Measurements from ENCODE around the gene ADCY6. TPM values are rescaled to one million over a fixed set of nuclear protein-coding genes. Genes with fewer than 3 reads are reported as not detected.

ADCY6 gene
- total RNA-seq, 1 donor from 2014 or later: 42.7 TPM

DNA sequence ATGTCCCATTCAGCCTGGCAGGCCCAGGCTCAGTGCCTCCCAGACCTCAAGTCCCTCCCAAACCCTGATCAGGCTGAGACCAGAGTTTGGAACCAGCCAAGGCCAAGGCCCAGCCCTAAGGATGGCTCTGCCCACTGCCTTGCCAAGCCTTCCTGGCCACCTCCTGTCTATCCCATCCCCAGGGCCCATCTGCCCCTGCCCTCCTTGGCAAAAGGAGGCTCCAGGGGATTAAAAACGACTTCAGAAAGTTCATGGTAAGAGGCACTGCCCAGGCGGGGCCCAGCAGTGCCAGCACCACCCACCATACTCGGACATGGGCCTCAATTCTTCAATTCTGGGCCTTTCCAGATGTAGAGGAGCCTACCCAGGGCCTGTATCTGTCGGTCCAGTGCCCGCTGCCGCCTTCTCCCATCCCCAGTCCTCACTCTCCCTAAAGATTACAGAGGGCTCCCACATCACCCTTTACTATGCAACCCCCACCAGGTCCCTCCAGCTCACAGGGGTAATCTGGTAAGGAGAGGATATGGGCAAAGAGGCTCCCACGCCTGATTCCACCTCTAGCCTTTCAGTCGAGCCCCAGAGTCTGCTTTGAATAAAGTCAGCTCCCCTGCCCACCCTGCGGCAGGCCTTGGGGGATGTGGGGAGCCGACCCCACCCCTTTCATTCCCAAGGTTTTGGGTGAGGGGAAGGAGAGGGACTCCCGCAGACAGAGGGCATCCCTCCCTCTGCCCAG, 932 bp downstream of the ADCY6 start:
- Histone ChIP-seq H3K27ac (peak overlapping the region; percentile 90), H3K4me3 (peak overlapping the region; percentile 83), H3K36me3 (peaks cover 3% of the 10 kb centered on the region), H3K9me3 (no peaks in the 10 kb centered on the region), H3K27me3 (ENCODE audit: low read depth) (no peaks in the 10 kb centered on the region), H3K4me1 (peaks cover 19% of the 10 kb centered on the region)
- ATAC-seq (peak; percentile 1 to 6), DNase-seq (no peak)
- intact Hi-C loops (cut with DNase I): no loop called here
- TF ChIP-seq, protein P1, sequence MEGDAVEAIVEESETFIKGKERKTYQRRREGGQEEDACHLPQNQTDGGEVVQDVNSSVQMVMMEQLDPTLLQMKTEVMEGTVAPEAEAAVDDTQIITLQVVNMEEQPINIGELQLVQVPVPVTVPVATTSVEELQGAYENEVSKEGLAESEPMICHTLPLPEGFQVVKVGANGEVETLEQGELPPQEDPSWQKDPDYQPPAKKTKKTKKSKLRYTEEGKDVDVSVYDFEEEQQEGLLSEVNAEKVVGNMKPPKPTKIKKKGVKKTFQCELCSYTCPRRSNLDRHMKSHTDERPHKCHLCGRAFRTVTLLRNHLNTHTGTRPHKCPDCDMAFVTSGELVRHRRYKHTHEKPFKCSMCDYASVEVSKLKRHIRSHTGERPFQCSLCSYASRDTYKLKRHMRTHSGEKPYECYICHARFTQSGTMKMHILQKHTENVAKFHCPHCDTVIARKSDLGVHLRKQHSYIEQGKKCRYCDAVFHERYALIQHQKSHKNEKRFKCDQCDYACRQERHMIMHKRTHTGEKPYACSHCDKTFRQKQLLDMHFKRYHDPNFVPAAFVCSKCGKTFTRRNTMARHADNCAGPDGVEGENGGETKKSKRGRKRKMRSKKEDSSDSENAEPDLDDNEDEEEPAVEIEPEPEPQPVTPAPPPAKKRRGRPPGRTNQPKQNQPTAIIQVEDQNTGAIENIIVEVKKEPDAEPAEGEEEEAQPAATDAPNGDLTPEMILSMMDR (IDR thresholded peaks at IDR 0.05): no peak

DNA sequence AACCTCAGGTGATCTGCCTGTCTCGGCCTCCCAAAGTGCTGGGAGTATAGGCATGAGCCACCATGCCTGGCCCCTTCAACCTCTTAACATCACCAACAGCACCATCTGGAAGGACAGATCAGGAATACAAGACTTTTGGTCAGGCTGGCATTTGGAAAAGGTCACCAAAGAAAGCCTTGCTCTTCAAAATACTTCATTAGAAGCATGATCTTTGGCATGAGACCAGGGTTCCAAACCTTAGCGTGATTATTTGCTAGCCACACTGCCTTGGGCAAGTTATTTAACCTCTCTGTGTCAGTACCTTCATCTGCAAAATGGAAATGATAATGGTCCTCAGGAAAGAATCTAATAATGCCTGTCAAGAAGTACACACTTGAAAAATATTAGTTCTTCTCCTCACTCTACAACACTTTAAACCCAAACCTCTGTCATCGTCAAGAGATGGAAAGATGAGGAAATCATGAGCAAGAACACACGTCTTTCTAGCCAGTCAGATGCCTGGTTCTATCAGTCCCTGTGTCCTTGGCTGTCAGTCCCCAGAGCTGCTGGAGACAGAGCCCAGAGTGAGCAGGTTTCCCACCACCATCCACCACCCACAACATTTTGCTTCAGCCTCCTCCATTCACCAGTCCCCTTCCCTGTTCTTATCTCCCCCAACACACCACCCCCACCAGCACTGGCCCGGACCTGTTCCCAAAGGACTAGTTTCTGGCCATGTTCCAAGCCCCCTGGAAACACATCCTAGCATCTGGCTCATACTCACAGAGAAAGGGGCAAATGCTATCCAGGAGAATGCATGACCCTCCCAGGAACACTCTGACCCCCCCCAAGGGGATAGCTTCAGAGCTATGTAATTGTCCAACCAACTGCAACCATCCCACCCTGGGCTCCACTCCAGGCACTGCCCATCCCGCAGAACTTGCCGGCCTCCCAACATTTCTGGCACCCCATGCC, 2.0 kb downstream of the ADCY6 start:
- no peaks in the 10 kb centered on the region for H3K9me3 ChIP-seq
- TF ChIP-seq, protein P1 (IDR thresholded peaks at IDR 0.05): no peak
- intact Hi-C loops (cut with DNase I): no loop called here
- peaks cover 19% of the 10 kb centered on the region for H3K4me1 ChIP-seq
- peak overlapping the region; percentile 90 for H3K27ac ChIP-seq
- no peaks in the 10 kb centered on the region for H3K27me3 ChIP-seq (ENCODE audit: low read depth)
- no peak for ATAC-seq
- peak overlapping the region; percentile 83 for H3K4me3 ChIP-seq
- H3K36me3 ChIP-seq: peaks cover 8% of the 10 kb centered on the region
- DNase-seq: no peak

DNA sequence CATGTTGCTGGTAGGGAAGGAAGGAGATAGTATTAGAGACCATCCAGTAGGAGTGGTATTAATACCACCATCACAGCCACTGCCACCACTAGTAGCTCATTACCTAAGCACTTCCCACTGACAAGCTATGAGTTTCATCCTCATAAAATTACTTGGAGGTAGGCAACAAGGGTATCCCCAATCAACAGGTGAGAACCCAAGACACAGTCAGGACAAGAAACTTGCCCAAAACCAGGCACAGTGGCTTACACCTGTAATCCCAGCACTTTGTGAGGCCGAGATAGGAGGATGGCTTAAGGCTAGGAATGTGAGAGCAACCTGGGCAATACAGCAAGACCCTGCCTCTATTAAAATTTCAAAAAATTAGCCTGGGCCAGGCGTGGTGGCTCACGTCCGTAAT, 5.5 kb downstream of the ADCY6 start:
- intact Hi-C loops (cut with DNase I): no loop called here
- H3K4me3 ChIP-seq: no peak overlapping the region
- ATAC-seq (no peak), DNase-seq (no peak)
- H3K36me3 ChIP-seq: peaks cover 8% of the 10 kb centered on the region
- H3K4me1 ChIP-seq: peaks cover 45% of the 10 kb centered on the region
- H3K27me3 ChIP-seq (ENCODE audit: low read depth): no peaks in the 10 kb centered on the region
- H3K27ac ChIP-seq: no peak overlapping the region
- no peaks in the 10 kb centered on the region for H3K9me3 ChIP-seq
- TF ChIP-seq, protein P1 (IDR thresholded peaks at IDR 0.05): no peak

DNA sequence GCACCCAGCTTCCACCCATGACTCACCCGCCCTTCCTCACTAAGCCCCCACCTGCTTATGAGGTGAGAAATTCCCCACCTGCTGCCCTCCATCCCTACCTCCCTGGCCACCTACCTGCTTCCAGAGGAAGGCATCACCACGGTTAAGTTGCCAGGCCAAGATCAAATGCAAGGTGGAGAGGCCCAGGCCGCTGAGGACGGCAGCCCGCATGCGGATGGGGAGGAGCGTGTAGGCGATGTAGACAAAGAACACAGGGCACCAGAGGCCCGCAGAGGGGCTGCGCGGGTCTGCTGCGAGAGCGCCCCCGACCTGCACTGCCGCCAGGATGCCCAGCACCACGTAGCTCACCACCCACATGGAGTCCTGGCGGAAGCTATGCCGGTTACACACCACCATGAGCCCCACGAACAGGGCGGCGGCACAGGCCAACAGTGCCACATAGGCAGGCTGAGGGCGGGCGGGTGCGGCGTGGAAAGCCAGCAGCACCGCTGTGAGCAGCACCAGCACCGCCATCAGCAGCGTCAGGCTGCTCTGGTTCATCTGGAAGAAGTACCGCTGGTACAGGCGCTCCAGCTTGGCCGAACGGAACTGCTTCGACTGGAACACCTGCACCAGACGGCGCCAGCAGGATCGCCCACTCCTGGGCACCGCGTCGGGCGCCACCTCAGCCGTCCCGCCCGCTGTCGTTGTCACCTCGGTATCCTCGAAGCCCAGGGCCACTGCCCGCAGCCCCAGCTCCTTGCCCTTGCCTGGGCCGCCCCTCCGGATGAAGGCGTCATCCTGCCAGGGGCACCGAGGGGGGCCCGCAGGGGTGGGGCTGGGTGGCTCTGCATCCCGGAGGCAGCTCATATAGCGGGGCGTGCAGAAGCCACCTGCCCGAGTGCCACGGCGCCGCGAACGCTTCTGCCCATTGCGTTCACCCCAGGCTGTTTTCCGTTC, 6.2 kb downstream of the ADCY6 start:
- ATAC-seq (no peak), DNase-seq (no peak)
- no peaks in the 10 kb centered on the region for H3K9me3 ChIP-seq
- H3K4me3 ChIP-seq: no peak overlapping the region
- no peaks in the 10 kb centered on the region for H3K27me3 ChIP-seq (ENCODE audit: low read depth)
- no peak overlapping the region for H3K27ac ChIP-seq
- H3K4me1 ChIP-seq: peaks cover 38% of the 10 kb centered on the region
- H3K36me3 ChIP-seq: peaks cover 9% of the 10 kb centered on the region
- intact Hi-C loops (cut with DNase I): no loop called here
- TF ChIP-seq, protein P1 (IDR thresholded peaks at IDR 0.05): no peak
